Caco-2 (cell line): Measurements from ENCODE around the gene CACNG1. TPM values are rescaled to one million over a fixed set of nuclear protein-coding genes. Genes with fewer than 3 reads are reported as not detected.

Source experiments
- BruUV-seq: library from RNA; stranded (reverse); fragments of 400-500 nt; replicated peaks from 2 replicates; lab custom pipeline; 2021; lab: Mats Ljungman, UMichigan
- CTCF ChIA-PET: fragments of 300-600 bp; sonication (Branson Sonifier 250); formaldehyde crosslinking; loops from one replicate; lab custom pipeline; 2022; ENCODE audit warnings: antibody characterized with exemption; lab: Charles Lee
- POLR2A ChIA-PET: fragments of 300-600 bp; sonication (Branson Sonifier 250); formaldehyde crosslinking; loops from one replicate; lab custom pipeline; 2022; ENCODE audit warnings: antibody characterized with exemption; lab: Charles Lee
- DNase-seq, 2 experiments: peaks; one replicate each; pipeline versions ENCODE4 v3.0.0 to v3.0.0-alpha.2; 2020 to 2022
- H3K27me3 ChIP-seq: replicated peaks from 2 replicates; pipeline ENCODE4 v1.6.0; 2011; ENCODE audit warnings: low read length; ENCODE audit not compliant: control insufficient read depth, insufficient read depth
- H3K36me3 ChIP-seq: 2 replicates; pipeline ENCODE4 v1.5.1; 2011; ENCODE audit warnings: low read length; ENCODE audit not compliant: control insufficient read depth, insufficient read depth
- H3K4me1 ChIP-seq: fragments of 250-450 bp; sonication (Bioruptor Pico); 2 replicates; pipeline ENCODE4 v1.5.1; 2020; ENCODE audit warnings: mild to moderate bottlenecking
- H3K4me3 ChIP-seq: 2 replicates; pipeline ENCODE4 v1.5.1; 2011; ENCODE audit warnings: low read depth, mild to moderate bottlenecking, control low read depth, low read length
- H3K9me3 ChIP-seq: fragments of 250-450 bp; sonication (Bioruptor Pico); 2 replicates; pipeline ENCODE4 v1.5.1; 2020; ENCODE audit warnings: mild to moderate bottlenecking, moderate library complexity
- H3K27ac Mint-ChIP-seq: one replicate; pipeline ENCODE4 v1.8.0; 2022; ENCODE audit warnings: mixed read lengths; ENCODE audit not compliant: unreplicated experiment
- H3K27me3 Mint-ChIP-seq: one replicate; pipeline ENCODE4 v1.8.0; 2022; ENCODE audit warnings: mixed read lengths; ENCODE audit not compliant: insufficient read depth, unreplicated experiment
- H3K36me3 Mint-ChIP-seq: one replicate; pipeline ENCODE4 v1.8.0; 2022; ENCODE audit warnings: mild to moderate bottlenecking, mixed read lengths; ENCODE audit not compliant: insufficient read depth, unreplicated experiment
- H3K4me1 Mint-ChIP-seq: one replicate; pipeline ENCODE4 v1.8.0; 2022; ENCODE audit warnings: low read depth, mixed read lengths; ENCODE audit not compliant: unreplicated experiment
- H3K4me3 Mint-ChIP-seq: one replicate; pipeline ENCODE4 v1.8.0; 2022; ENCODE audit warnings: mild to moderate bottlenecking, moderate library complexity, mixed read lengths; ENCODE audit not compliant: unreplicated experiment
- H3K9me3 Mint-ChIP-seq: one replicate; pipeline ENCODE4 v1.8.0; 2022; ENCODE audit warnings: mixed read lengths; ENCODE audit not compliant: unreplicated experiment
- intact Hi-C: fragments of 100-400 bp; cut with micrococcal nuclease; formaldehyde crosslinking; loops from one replicate; pipeline ENCODE4 v1.10.0; 2022; ENCODE audit not compliant: unreplicated experiment
- total RNA-seq: library from RNA; stranded (reverse); gene quantifications from 2 replicates; pipeline ENCODE4 v1.2.3, GENCODE V29; 2022
- TF ChIP-seq, protein P1 (sequence below), 2 experiments: fragments of 200-600 bp in 1 of 2; IDR thresholded peaks; 1 replicate in 1 of 2; 2 replicates in 1 of 2; pipeline versions ENCODE4 v1.5.1 to v1.8.0; 2011 to 2022; ENCODE audit warnings: antibody characterized with exemption in 1 of 2, control low read depth in 1 of 2, inconsistent platforms in 1 of 2, low read depth in 1 of 2, low read length in 1 of 2, mild to moderate bottlenecking in 1 of 2, moderate library complexity in 1 of 2; ENCODE audit not compliant: insufficient read depth in 1 of 2, severe bottlenecking in 1 of 2, unreplicated experiment in 1 of 2

Gene CACNG1
- total RNA-seq, 1 experiment from 2014 or later: not detected

DNA sequence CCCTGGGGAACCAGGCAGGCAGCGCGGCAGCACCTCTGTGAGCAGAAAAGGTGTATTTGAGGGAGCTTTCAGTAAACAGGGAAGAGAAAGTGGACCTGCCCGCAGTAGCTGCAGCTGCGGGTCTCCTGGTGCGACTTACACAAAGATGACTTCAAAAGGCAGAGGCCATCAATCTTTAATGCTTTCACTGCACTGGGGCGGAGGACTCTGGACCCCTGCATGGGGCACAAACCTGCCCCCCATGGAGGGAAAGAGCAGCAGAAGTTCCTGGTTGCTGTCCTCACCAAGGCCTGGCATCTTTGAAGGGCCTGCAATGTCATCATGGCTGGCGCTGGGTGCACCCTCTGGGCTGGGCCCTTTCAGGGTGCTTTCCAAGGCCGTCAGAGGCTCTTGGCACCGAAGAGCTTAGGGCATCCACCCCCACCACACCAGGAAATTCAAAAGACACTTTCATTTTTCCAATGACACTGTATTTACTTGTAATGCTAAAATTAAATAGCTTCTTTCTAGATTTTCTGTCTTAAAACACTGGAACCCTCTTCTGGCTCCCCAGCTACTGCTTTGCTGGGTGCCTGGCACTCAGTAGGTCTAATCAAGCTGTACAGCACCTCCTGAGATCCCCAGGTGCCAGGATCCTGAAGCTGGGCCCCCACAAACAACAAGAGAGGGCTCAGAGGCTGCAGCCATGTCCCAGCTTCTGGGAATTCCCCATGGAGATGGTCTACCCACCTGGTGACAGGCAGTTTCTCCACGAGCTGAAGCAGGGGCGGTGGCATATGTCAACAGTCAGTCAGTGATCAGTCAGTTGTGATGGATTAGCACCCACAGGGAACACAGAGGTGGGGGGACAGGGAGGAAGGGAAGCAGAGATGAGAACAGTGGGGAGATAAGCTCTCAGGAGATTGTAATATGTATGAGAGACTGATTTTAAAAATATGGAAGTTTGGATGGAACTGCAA lies 2.1 kb upstream of the CACNG1 start:
- H3K27me3 Mint-ChIP-seq: no peaks in the 10 kb centered on the region
- Histone ChIP-seq H3K36me3 (no peaks in the 10 kb centered on the region), H3K4me3 (no peak overlapping the region), H3K27me3 (no peaks in the 10 kb centered on the region), H3K4me1 (peaks cover 46% of the 10 kb centered on the region), H3K9me3 (peaks cover 1% of the 10 kb centered on the region; the same call in 1 of the 2 replicates)
- TF ChIP-seq, protein P1, sequence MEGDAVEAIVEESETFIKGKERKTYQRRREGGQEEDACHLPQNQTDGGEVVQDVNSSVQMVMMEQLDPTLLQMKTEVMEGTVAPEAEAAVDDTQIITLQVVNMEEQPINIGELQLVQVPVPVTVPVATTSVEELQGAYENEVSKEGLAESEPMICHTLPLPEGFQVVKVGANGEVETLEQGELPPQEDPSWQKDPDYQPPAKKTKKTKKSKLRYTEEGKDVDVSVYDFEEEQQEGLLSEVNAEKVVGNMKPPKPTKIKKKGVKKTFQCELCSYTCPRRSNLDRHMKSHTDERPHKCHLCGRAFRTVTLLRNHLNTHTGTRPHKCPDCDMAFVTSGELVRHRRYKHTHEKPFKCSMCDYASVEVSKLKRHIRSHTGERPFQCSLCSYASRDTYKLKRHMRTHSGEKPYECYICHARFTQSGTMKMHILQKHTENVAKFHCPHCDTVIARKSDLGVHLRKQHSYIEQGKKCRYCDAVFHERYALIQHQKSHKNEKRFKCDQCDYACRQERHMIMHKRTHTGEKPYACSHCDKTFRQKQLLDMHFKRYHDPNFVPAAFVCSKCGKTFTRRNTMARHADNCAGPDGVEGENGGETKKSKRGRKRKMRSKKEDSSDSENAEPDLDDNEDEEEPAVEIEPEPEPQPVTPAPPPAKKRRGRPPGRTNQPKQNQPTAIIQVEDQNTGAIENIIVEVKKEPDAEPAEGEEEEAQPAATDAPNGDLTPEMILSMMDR (IDR thresholded peaks at IDR 0.05; ENCODE audit: insufficient read depth in 1 of 2, low read depth in 1 of 2, low read length in 1 of 2, severe bottlenecking in 1 of 2, unreplicated experiment in 1 of 2): no peak
- H3K4me3 Mint-ChIP-seq: no peak overlapping the region
- no peak for DNase-seq
- intact Hi-C loops: no loop called here
- ChIA-PET POLR2A (no interaction called here), CTCF (no interaction called here)
- BruUV-seq: no TSS peak
- H3K27ac Mint-ChIP-seq: no peak overlapping the region
- H3K36me3 Mint-ChIP-seq: no peaks in the 10 kb centered on the region
- peaks cover 4% of the 10 kb centered on the region for H3K9me3 Mint-ChIP-seq
- H3K4me1 Mint-ChIP-seq: peaks cover 19% of the 10 kb centered on the region

DNA sequence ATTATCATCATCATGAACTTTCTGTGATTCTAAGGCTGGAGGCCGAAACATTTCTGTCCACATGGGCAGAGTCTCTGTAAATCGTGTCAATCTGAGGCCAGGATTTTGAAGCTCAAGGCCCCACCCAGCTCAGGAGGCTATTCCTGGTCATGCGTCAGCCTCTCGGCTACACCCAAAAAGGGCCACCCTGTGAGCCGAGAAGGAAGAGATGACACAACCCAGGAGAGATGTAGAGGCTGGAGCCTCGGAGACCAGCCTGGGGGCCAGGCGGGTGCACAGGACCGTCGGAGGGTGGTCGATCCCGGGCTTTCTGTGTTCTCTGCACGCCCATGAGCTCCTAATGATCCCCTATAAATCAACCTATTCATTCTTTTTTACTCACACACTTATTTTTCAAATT lies 1.1 kb upstream of the CACNG1 start:
- H3K4me1 ChIP-seq: peaks cover 35% of the 10 kb centered on the region
- H3K4me3 ChIP-seq: no peak overlapping the region
- TF ChIP-seq, protein P1 (IDR thresholded peaks at IDR 0.05; ENCODE audit: insufficient read depth in 1 of 2, low read depth in 1 of 2, low read length in 1 of 2, severe bottlenecking in 1 of 2, unreplicated experiment in 1 of 2): no peak
- ChIA-PET POLR2A (no interaction called here), CTCF (no interaction called here)
- Mint-ChIP-seq H3K9me3 (peaks cover 9% of the 10 kb centered on the region), H3K4me3 (no peak overlapping the region), H3K27me3 (no peaks in the 10 kb centered on the region), H3K27ac (no peak overlapping the region), H3K4me1 (peaks cover 13% of the 10 kb centered on the region), H3K36me3 (no peaks in the 10 kb centered on the region)
- H3K36me3 ChIP-seq: no peaks in the 10 kb centered on the region
- peaks cover 10% of the 10 kb centered on the region for H3K9me3 ChIP-seq
- no peak for DNase-seq
- BruUV-seq: no TSS peak
- intact Hi-C loops: no loop called here
- no peaks in the 10 kb centered on the region for H3K27me3 ChIP-seq

DNA sequence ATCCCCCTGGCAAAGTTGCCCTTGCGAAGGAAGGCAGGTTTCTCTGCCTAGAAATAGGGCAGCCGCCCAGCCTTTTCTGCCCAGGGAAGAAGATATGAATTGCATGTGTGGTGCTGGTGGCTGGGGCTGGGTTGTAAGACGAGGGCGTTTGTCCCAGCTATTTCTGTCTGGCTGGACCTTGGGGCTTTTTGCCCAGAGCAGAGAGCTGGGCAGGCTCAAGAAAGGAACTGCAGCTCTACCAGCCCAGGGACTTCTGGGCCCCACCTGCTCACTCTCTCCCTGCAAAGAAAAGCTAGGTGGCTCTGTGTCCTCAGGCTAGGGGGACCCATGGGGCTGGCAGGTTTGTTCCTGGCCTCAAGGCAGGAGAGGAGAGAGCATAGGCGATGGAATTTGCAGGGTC lies 586 bp downstream of the CACNG1 start:
- intact Hi-C loops: loop anchor here (1.0 kb wide), 1 partner anchor 113 kb away; no protein-coding TSS in a partner anchor
- Histone ChIP-seq H3K4me1 (peaks cover 20% of the 10 kb centered on the region), H3K9me3 (peaks cover 25% of the 10 kb centered on the region), H3K27me3 (no peaks in the 10 kb centered on the region), H3K4me3 (no peak overlapping the region), H3K36me3 (no peaks in the 10 kb centered on the region)
- POLR2A ChIA-PET: no interaction called here
- no peak for DNase-seq
- CTCF ChIA-PET: no interaction called here
- Mint-ChIP-seq H3K9me3 (peaks cover 22% of the 10 kb centered on the region), H3K4me3 (no peak overlapping the region), H3K36me3 (no peaks in the 10 kb centered on the region), H3K27me3 (no peaks in the 10 kb centered on the region), H3K27ac (no peak overlapping the region), H3K4me1 (peaks cover 7% of the 10 kb centered on the region)
- TF ChIP-seq, protein P1 (IDR thresholded peaks at IDR 0.05; ENCODE audit: insufficient read depth in 1 of 2, low read depth in 1 of 2, low read length in 1 of 2, severe bottlenecking in 1 of 2, unreplicated experiment in 1 of 2): no peak
- no TSS peak for BruUV-seq
